Activated T-cell treated with anti-CD3 and anti-CD28 coated beads, Interleukin-2, amount 50 U/mL, for 72 hours (primary cell): ENCODE results near the gene LYPLA2. TPM values are rescaled to one million over a fixed set of nuclear protein-coding genes. Genes with fewer than 3 reads are reported as not detected.

Experiments
- ATAC-seq, 2 donors: fragments of 150-1000 bp; cut with Tn5 transposase; replicated peaks in 1 of 2; 2 replicates each; pipeline ENCODE4 v1.10.0; 2021; ENCODE audit warnings: moderate library complexity in 2 of 2, mild to moderate bottlenecking in 1 of 2
- DNase-seq, 2 donors: peaks; one replicate each; pipeline ENCODE4 v3.0.0; 2021 to 2022; ENCODE audit warnings: mixed read lengths in 1 of 2
- H3K27ac Mint-ChIP-seq: one replicate; pipeline ENCODE4 v1.8.0; 2022; ENCODE audit warnings: mild to moderate bottlenecking, moderate library complexity, mixed read lengths
- H3K27me3 Mint-ChIP-seq: one replicate; pipeline ENCODE4 v1.8.0; 2022; ENCODE audit warnings: low read depth, mixed read lengths
- H3K36me3 Mint-ChIP-seq, 2 donors: one replicate each; pipeline ENCODE4 v1.8.0; 2022; ENCODE audit warnings: mixed read lengths in 2 of 2, mild to moderate bottlenecking in 1 of 2; ENCODE audit not compliant: insufficient read depth in 2 of 2
- H3K4me1 Mint-ChIP-seq: one replicate; pipeline ENCODE4 v1.8.0; 2022; ENCODE audit warnings: low read depth, mixed read lengths
- H3K4me3 Mint-ChIP-seq, 2 donors: one replicate each; pipeline ENCODE4 v1.8.0; 2022; ENCODE audit warnings: mild to moderate bottlenecking in 2 of 2, mixed read lengths in 2 of 2, moderate library complexity in 2 of 2
- H3K9me3 Mint-ChIP-seq, 2 donors: one replicate each; pipeline ENCODE4 v1.8.0; 2022; ENCODE audit warnings: mixed read lengths in 2 of 2
- total RNA-seq, 2 donors: library from RNA; stranded (reverse); gene quantifications; one replicate each; pipeline ENCODE4 v1.2.3, GENCODE V29; 2022

The LYPLA2 gene
- total RNA-seq, 2 donors from 2014 or later, result 63.4 to 71.5 TPM

DNA sequence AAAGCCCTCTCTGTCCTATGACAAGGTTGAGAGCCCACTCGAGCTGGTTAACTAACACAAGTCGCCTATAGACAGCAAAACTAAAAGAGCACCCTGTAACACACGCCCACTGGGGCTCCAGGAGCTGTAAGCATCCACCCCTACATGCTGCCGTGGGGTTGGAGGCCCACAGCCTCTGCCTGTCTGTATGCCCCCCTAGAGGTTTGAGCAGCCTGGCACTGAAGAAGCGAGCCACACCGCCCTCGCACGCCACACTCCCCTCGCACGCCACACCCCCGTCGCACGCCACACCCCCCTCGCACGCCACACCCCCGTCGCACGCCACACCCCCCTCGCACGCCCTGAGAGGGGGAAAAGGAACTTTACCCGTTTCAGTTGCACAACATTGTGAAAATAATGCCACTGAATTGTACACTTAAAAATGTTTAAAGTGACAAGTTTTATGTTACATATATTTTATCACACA lies 47.5 kb downstream of the LYPLA2 start:
- Mint-ChIP-seq H3K27ac (no peak overlapping the region), H3K9me3 (no peaks in the 10 kb centered on the region), H3K27me3 (peaks cover 5% of the 10 kb centered on the region), H3K4me3 (peak overlapping the region; percentile 75 to 84), H3K36me3 (no peaks in the 10 kb centered on the region), H3K4me1 (peaks cover 13% of the 10 kb centered on the region)
- peak; percentile 80 to 83 for DNase-seq
- peak; percentile 99 to 100 for ATAC-seq

GRCh38 chr1:23843644-23844043 lies 52.7 kb downstream of the LYPLA2 start:
- no peak for ATAC-seq
- H3K36me3 Mint-ChIP-seq, result peaks cover 5 to 17% of the 10 kb centered on the region in 2 donors
- H3K4me3 Mint-ChIP-seq, result no peak overlapping the region
- peaks cover 0 to 2% of the 10 kb centered on the region in 2 donors for H3K9me3 Mint-ChIP-seq
- H3K4me1 Mint-ChIP-seq, result peaks cover under 1% of the 10 kb centered on the region
- no peaks in the 10 kb centered on the region for H3K27me3 Mint-ChIP-seq
- no peak overlapping the region for H3K27ac Mint-ChIP-seq
- no peak for DNase-seq

Other genes with a start within 250 kb of the LYPLA2 start
- gene ID3, start 231.6 kb upstream of the LYPLA2 start, total RNA-seq, result 10 to 100 TPM; 32.3 to 37.2 TPM
- gene RPL11, start 99.3 kb upstream of the LYPLA2 start, total RNA-seq, result 1,000 to 10,000 TPM; 1,532 to 1,644 TPM
- 10 to 100 TPM; 32.4 to 34.1 TPM for gene ELOA, start 47.7 kb upstream of the LYPLA2 start, total RNA-seq
- gene PITHD1, start 12.7 kb upstream of the LYPLA2 start, total RNA-seq, result 100 to 1,000 TPM in 1 of 2 donors, 10 to 100 TPM in 1; 83.2 to 107 TPM
- 10 to 100 TPM; 26.8 to 30.7 TPM for gene GALE, start 9.6 kb downstream of the LYPLA2 start, total RNA-seq
- 10 to 100 TPM; 44.1 to 47.4 TPM for gene HMGCL, start 34.3 kb downstream of the LYPLA2 start, total RNA-seq
- 1 to 10 TPM; 5.5 to 9.0 TPM for gene FUCA1, start 77.1 kb downstream of the LYPLA2 start, total RNA-seq
- gene CNR2, start 122.2 kb downstream of the LYPLA2 start, total RNA-seq, result under 1 TPM; 0.35 to 0.72 TPM
- 100 to 1,000 TPM; 187 to 196 TPM for gene PNRC2, start 168.7 kb downstream of the LYPLA2 start, total RNA-seq
- gene SRSF10, start 189.2 kb downstream of the LYPLA2 start, total RNA-seq, result 100 to 1,000 TPM; 217 to 264 TPM